A673 (cell line): ENCODE measurements around the gene CSNK1G2. TPM values are rescaled to one million over a fixed set of nuclear protein-coding genes. Genes with fewer than 3 reads are reported as not detected.

Source experiments
- BruUV-seq: library from RNA; stranded (reverse); fragments of 400-500 nt; replicated peaks from 2 replicates; lab custom pipeline; 2021; lab: Mats Ljungman, UMichigan
- CTCF ChIA-PET: fragments of 300-600 bp; sonication (Branson Sonifier 250); formaldehyde crosslinking; loops from one replicate; lab custom pipeline; 2022; ENCODE audit warnings: antibody characterized with exemption; lab: Charles Lee
- POLR2A ChIA-PET: fragments of 300-600 bp; sonication (Branson Sonifier 250); formaldehyde crosslinking; loops from one replicate; lab custom pipeline; 2022; ENCODE audit warnings: antibody characterized with exemption; ENCODE audit not compliant: low non-redundant PET; lab: Charles Lee
- DNase-seq: peaks from one replicate; pipeline ENCODE4 v3.0.0-alpha.2; 2015; ENCODE audit warnings: low spot score
- H3K27ac ChIP-seq: fragments of 200-600 bp; sonication (generic); 2 replicates; pipeline ENCODE4 v1.5.1; 2016; ENCODE audit warnings: mixed run types, low read depth, mild to moderate bottlenecking, mixed read lengths, antibody characterized with exemption, low read length; ENCODE audit not compliant: poor library complexity, severe bottlenecking
- H3K27me3 ChIP-seq: fragments of 200-600 bp; sonication (generic); replicated peaks from 2 replicates; pipeline ENCODE4 v1.6.1; 2017; ENCODE audit warnings: mixed run types, low read depth, mild to moderate bottlenecking, mixed read lengths, antibody characterized with exemption, low read length; ENCODE audit not compliant: insufficient read depth, poor library complexity
- H3K36me3 ChIP-seq: fragments of 200-600 bp; sonication (generic); 2 replicates; pipeline ENCODE4 v1.6.1; 2016; ENCODE audit warnings: mixed run types, mild to moderate bottlenecking, mixed read lengths, antibody characterized with exemption, low read length; ENCODE audit not compliant: insufficient read depth, poor library complexity, severe bottlenecking
- H3K4me1 ChIP-seq: fragments of 200-600 bp; sonication (generic); 2 replicates; pipeline ENCODE4 v1.6.1; 2017; ENCODE audit warnings: mixed run types, mild to moderate bottlenecking, mixed read lengths, antibody characterized with exemption, low read length; ENCODE audit not compliant: insufficient read depth, poor library complexity, severe bottlenecking
- H3K4me3 ChIP-seq: fragments of 200-600 bp; sonication (generic); 2 replicates; pipeline ENCODE4 v1.5.1; 2016; ENCODE audit warnings: low read depth, mixed run types, mild to moderate bottlenecking, mixed read lengths, low read length; ENCODE audit not compliant: poor library complexity, severe bottlenecking
- H3K9me3 ChIP-seq: fragments of 200-600 bp; sonication (generic); 2 replicates; pipeline ENCODE4 v1.6.1; 2016; ENCODE audit warnings: mixed run types, low read depth, mild to moderate bottlenecking, mixed read lengths, antibody characterized with exemption, low read length; ENCODE audit not compliant: poor library complexity, severe bottlenecking
- CTCF ChIP-seq: fragments of 300-800, 200-600 bp; sonication (generic); conservative IDR thresholded peaks from 2 replicates; pipeline ENCODE4 v1.5.1; 2017; ENCODE audit warnings: low read depth, mild to moderate bottlenecking, antibody characterized with exemption, low read length, moderate library complexity, mixed read lengths
- EZH2 ChIP-seq: fragments of 200-600 bp; sonication (generic); IDR thresholded peaks from 2 replicates; pipeline ENCODE4 v1.6.1; 2017; ENCODE audit warnings: borderline replicate concordance, low read depth, mild to moderate bottlenecking, mixed read lengths, antibody characterized with exemption, low read length; ENCODE audit not compliant: poor library complexity, severe bottlenecking
- intact Hi-C: fragments of 100-400 bp; cut with micrococcal nuclease; formaldehyde crosslinking; loops from one replicate; pipeline ENCODE4 v1.10.0; 2022; ENCODE audit not compliant: unreplicated experiment
- total RNA-seq: library from RNA; stranded (reverse); gene quantifications from 2 replicates; pipeline ENCODE4 v1.2.3, GENCODE V29; 2021

CSNK1G2 gene
- total RNA-seq, 1 experiment from 2014 or later, result 108 TPM

- H3K4me3 ChIP-seq, result no peak overlapping the region
- TF ChIP-seq CTCF, result no peak
- no peaks in the 10 kb centered on the region for H3K27me3 ChIP-seq
- H3K9me3 ChIP-seq, result no peaks in the 10 kb centered on the region
- H3K4me1 ChIP-seq, result peaks cover 26% of the 10 kb centered on the region
- ChIA-PET CTCF (no interaction called here), POLR2A (no interaction called here)
- DNase-seq, result no peak
- no TSS peak for BruUV-seq
- intact Hi-C loops, result no loop called here
- no peaks in the 10 kb centered on the region for H3K36me3 ChIP-seq
- H3K27ac ChIP-seq, result no peak overlapping the region
These were observed 39.0 kb upstream of the CSNK1G2 start for GRCh38 chr19:1901940-1902404.

- H3K9me3 ChIP-seq, result no peaks in the 10 kb centered on the region
- CTCF ChIA-PET, result interaction anchor here (0.7 kb wide), 1 partner anchor 18 kb away, joined by 6 read pairs; the partner anchor contains the start of gene ABHD17A
- no peak overlapping the region for H3K27ac ChIP-seq
- TF ChIP-seq CTCF (no peak), EZH2 (no peak)
- H3K4me3 ChIP-seq, result no peak overlapping the region
- H3K36me3 ChIP-seq, result no peaks in the 10 kb centered on the region
- no peaks in the 10 kb centered on the region for H3K27me3 ChIP-seq
- no peak for DNase-seq
- POLR2A ChIA-PET, result interaction anchor here (0.6 kb wide), 1 partner anchor 185 kb away, joined by 10 read pairs; no protein-coding TSS in a partner anchor
- peaks cover 17% of the 10 kb centered on the region for H3K4me1 ChIP-seq
- intact Hi-C loops, result no loop called here
- BruUV-seq, result no TSS peak
These were observed 38.0 kb upstream of the CSNK1G2 start for GRCh38 chr19:1902923-1903322.

- no peak for TF ChIP-seq EZH2
- TF ChIP-seq CTCF, result no peak
- DNase-seq, result no peak
- H3K36me3 ChIP-seq, result peaks cover 6% of the 10 kb centered on the region
- CTCF ChIA-PET, result no interaction called here
- no peaks in the 10 kb centered on the region for H3K9me3 ChIP-seq
- no TSS peak for BruUV-seq
- POLR2A ChIA-PET, result no interaction called here
- no peaks in the 10 kb centered on the region for H3K27me3 ChIP-seq
- H3K4me3 ChIP-seq, result peak overlapping the region; percentile 77
- intact Hi-C loops, result no loop called here
- H3K27ac ChIP-seq, result peak overlapping the region; percentile 95
- H3K4me1 ChIP-seq, result peaks cover 17% of the 10 kb centered on the region
These were observed 36.2 kb upstream of the CSNK1G2 start for GRCh38 chr19:1904860-1905109.
